OCI-LY1 (cell line): Measurements from ENCODE around the gene CLTCL1.

Experiments
- CTCF ChIP-seq: fragments of 200-600 bp; sonication (generic), shearing (Covaris generic); IDR thresholded peaks from 2 replicates; pipeline ENCODE4 v1.5.1; 2017; ENCODE audit warnings: mild to moderate bottlenecking, antibody characterized with exemption, low read length, moderate library complexity, mixed read lengths
- EZH2 ChIP-seq: fragments of 200-600 bp; sonication (generic), shearing (Covaris generic); IDR thresholded peaks from 2 replicates; pipeline ENCODE4 v1.8.0; 2017; ENCODE audit warnings: borderline replicate concordance, mixed run types, mild to moderate bottlenecking, antibody characterized with exemption, low read length, moderate library complexity, mixed read lengths

GRCh38 chr22:19290400-19291217, 910 bp downstream of the CLTCL1 start:
- TF ChIP-seq CTCF (no peak), EZH2 (no peak)
